ENCODE measurements around the gene SEL1L2.

SEL1L2 gene

DNA sequence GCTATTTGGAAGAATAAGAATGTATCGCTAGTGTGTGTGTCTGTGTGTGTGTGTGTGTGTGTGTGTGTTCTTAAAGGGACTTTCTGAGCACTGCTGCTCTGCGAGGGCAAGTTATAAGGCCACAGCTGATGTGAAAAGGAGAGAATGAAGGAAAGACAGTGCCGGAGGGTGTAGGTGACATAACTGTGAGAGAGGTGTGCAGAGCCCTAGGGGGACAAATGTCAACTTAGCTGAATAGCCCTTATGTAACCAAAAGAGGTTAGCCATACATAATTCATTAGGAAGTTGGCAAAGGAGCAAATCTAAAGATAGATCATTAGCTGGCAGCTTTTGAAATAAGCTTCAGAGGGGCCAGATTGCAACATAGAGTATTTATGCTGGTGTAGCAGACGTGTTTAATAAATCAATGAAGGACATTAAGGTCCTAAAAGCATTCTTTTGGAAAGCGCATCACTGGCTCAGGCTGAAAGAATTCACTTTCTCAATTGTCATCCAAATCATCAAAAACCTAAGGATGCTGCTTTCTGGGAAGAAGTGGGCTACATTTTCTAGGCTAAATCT is 124.5 kb downstream of the SEL1L2 start:
- DNase-seq (ENCODE audit: low read depth), result no peak

DNA sequence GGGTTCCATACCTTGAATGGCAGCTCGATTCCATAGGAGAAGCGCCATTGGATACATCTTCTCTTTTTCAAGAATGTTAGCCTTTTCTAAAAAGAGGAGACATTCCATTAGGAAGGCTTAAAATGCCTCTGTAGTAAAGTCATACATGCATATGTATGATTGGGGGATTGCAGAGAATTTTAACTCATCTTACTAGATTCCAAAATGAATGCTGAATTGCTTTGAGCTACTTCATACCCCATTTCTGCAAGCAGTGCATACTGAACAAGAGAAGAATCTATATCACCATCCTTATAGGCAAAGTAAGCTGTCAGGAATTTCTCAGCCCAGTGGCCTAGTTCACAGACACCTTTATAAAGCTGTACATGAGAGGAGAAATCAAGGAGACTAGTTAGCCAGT is 125.3 kb downstream of the SEL1L2 start:
- DNase-seq (ENCODE audit: low read depth), result no peak

DNA sequence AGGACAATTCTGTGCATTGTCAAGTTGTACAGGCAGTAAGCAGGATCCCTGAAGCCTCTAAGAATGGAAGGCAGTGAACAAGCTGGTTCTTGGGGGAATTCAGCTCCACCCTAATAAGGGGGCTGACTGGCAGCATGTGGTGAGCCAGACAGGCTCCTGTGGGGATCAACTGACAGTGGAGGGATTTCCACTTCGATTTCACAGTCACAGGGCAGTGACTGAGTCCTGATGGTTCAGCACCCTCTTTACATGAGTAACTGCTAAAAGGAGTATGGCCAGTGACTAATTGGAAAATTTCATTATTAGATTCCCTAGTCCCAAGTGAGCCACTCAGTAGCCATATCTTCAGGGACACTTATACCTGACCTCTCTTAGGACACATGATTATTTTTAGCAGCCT is 127.2 kb downstream of the SEL1L2 start:
- no peak for DNase-seq (ENCODE audit: low read depth)

DNA sequence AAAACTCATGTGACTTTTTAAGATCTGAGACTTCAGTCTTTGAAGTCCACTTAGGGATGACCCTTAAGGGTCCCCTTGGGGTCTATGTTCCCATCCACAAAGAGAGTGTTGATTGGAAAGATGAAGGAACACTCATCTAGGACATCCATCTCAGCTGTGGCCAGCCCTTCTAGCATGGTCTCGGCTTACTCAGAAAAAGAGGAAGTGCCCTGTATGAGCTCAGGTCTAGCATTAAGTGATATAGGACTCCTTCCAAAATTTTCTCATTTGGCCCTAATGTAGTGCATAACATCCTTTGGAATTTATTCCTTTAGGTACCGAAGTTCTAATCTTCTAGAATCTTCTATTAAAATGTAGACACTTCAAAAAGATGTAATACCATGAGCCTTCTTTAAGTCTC is 128.2 kb downstream of the SEL1L2 start:
- no peak for DNase-seq (ENCODE audit: low read depth)

DNA sequence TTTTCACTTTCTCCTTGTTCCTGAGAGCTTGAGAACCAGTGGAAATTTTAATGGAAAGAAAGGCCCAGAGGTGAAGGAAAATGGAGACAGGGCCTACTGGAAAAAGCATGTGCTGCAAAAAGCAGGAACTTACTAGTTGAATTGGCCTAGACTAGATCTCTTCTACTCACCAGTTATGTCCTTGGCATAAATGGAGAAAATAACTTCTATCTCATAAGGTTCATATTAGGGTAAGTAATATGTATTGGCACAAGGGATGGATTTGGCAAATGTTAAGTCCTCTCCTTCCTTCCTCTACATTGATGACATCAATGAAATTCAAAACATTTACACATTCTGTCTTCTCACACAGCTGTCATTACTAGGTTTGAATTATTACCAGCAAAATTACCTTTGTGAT is 131.5 kb downstream of the SEL1L2 start:
- no peak for DNase-seq (ENCODE audit: low read depth)

DNA sequence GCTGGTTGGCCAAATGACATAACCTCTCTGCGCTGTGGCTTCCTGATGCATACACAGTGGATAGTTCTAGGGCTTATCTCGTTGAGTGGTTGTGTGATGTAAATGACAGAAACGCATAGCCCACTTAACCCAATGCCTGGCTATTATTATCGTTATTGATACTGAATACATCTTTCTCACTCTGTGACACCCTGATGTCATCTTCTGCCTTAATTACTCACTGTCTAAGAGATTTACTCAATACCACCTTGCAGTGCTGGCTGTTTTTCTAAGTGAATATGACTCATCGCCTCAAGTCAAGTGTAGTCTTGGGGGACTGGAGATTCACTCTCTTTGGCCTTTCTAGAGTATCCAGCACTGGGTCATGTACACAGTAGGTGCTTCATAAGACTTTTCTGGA is 132.0 kb downstream of the SEL1L2 start:
- DNase-seq (ENCODE audit: low read depth), result no peak

DNA sequence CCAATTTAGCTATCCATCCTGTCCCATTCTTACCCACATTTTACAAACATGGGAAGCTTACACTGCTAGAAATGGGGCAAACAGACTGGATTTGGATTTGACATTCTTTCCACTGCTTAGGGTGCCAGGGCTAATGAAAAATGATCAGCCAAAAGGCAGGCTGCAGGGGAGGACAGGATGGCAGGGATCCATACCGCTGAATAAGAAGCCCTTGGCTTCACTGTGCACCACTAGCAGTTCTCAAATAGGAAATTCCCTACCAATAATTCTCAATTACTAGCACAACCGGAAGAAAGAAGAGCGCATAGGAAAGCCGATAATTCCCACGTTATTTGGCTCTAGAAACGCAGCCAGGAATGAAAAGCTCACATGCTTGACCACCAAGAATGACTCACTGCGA is 132.5 kb downstream of the SEL1L2 start:
- DNase-seq (ENCODE audit: low read depth), result no peak

DNA sequence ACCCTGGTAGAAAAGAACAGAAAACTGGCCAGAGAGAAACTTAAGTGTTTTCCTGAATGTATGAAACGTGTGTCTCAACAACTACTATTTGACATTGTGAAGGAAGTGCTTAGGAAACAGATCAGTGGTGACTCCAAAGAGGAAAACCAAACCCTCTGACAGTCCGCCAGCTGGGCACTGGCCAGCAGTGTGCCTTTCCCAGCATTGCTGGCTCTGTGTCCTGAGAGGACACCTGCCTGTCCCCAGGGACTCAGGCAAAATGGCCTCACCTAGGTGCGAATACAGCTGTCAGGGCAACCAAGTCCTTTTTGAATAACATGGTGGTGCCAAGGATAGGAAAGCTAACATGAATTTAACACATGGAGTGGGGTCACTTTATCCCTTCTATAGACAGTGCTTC is 133.1 kb downstream of the SEL1L2 start:
- DNase-seq (ENCODE audit: low read depth), result no peak

DNA sequence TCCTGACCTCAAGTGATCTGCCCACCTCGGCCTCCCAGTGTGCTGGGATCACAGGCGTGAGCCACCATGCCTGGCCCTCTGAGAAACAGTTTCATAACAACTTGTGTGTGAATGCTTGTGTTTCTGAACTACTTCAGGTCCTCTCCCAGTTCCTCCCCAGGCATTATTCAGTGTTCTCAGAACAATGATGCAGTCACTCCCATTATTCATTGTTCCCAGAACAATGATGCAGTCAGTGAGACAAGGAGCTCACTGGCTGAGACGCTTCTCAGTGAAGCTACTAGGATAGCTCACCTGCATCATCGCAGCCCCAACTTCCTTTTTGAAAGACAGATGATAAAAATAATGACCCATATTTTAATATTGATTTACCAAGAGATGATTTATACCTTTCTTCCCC is 134.1 kb downstream of the SEL1L2 start:
- DNase-seq (ENCODE audit: low read depth), result no peak

DNA sequence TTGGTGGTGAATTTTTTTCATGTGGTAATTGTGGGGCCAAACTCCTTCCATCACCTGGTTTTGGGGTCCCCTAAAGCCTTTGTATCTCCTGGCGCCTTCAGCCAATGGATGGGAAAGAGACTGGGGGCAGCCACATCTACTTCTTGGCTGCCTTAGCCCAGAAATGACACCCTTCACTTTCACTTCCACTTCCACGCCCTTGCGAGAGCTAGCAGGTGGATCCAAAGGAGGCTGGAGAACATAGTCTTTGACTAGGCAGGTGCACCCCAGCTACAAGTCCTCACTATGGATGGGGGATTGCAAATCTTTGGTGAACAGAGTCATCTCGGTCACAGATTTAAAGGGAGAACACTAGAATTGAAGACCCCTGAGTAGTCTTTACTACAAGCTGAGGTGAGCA is 134.8 kb downstream of the SEL1L2 start:
- DNase-seq (ENCODE audit: low read depth), result no peak

DNA sequence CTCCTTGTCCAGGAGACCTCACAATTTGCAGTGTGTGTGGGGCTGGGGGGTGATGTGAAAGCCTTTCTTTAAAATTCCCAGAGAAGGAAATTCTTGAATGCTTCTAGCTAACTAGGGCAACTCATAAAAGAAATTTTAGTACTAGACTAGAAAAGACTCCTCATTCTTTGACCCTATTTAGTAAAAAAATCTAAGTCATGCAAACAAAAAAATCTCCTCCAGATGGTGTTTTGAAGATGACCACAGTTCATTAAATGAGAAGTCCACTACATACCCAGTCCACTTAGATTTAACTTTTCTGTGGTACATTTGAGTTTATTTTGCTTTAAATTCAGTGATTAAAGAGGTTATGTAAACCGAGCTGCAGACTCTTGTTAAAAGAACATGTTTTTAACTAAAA is 138.1 kb downstream of the SEL1L2 start:
- no peak for DNase-seq (ENCODE audit: low read depth)

DNA sequence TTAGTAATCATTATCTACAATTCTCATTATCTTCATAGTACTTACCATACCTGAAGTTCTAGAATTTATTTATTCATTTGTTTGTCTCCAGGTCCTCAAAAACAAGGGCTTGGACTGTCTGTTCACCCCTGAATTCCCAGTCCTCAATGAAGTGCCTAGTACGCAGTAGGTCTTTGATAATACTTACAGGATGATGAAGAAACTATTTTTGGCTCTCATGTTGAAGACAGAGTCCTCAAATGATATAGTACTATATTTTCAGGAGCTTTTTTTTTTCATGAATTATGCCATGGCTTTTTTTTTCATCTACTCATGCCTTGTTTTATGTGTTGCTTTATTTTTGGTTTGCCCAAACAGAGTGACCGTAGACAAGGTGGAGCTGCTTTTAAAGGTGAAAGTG is 139.1 kb downstream of the SEL1L2 start:
- no peak for DNase-seq (ENCODE audit: low read depth)

DNA sequence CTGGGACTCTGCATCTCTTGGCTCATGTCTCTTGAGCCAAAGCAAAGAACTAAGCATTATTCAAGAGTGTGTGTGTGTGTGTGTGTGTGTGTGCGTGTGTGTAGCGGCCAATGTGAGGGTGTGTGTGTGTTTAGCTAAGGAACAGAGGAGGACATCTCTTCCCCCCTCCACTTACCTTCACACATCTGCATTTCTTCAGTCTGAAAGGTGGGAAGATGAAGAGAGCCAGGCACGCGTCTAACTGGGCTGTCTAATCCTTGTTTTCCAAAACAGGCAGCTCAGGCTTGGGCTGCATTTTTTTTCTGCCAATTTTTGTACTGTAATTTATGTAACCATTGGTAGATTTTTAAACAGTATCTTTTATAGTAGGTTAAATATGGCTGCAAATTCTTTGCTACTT is 146.1 kb downstream of the SEL1L2 start:
- no peak for DNase-seq (ENCODE audit: low read depth)

DNA sequence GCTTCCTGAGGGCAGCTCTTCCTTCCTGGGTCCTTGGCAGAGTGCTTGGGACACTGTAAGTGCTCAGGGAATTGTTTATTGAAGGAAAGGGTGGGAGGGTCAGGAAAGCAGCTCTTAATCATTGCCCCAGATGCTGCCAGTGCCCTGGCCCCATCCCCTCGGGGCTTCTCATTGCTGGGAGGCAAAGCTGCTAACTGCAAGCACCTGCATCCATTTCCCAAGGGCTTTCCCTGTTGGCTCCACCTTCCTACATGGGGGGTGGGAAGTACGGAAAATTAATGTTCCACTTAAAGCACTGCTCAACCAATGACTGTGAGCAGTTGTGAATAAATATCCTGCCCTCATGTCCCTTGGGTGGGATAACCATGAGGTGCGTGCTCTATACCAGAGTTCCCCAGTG is 149.2 kb downstream of the SEL1L2 start:
- no peak for DNase-seq (ENCODE audit: low read depth)

DNA sequence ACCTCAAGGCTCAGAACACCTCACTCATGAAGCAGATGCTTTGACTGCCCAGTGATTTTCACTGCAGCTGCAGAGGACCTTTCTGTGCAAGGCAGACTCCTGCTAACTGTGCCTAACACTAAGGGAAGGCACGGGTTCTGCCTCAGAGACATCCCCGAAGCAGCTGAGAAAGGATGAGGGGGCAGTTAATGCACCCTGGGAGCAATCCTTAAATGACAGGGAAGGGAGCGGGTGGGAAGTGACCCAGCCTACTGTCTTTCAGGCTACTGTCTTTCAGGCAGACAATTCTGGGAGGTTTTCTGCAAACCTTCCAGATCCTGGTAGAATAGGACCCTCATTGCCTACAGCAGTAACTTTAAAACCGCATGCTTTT is 150.3 kb downstream of the SEL1L2 start:
- DNase-seq (ENCODE audit: low read depth), result no peak

DNA sequence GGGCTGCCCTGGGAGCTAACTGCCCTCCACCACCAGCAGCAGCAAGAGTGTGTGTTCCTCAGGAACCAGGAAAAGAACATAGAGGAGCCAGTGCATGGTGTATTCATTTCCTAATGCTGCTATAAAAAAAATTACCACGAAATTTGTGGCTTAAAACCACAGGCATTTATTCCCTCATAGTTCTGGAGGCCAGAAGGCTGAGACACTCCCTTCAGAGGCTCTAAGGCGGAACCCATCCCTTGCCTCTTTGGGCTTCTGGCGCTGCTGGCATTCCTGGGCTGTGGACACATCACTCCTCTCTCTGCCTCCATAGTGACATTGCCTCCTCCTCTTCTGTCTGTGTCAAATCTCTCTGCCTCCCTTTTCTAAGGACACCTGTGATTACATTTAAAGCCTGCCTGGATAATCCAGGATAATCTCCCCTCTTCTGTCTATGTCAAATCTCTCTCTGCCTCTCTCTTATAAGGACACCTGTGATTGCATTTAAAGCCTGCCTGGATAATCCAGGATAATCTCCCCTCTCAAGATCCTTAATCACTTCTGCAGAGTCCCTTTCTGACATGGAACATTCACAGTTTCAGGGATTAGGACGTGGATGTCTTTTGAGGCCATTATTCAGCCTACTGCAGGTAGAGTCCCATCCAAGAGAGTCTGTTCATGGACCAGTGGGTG is 150.9 kb downstream of the SEL1L2 start:
- no peak for DNase-seq (ENCODE audit: low read depth)

DNA sequence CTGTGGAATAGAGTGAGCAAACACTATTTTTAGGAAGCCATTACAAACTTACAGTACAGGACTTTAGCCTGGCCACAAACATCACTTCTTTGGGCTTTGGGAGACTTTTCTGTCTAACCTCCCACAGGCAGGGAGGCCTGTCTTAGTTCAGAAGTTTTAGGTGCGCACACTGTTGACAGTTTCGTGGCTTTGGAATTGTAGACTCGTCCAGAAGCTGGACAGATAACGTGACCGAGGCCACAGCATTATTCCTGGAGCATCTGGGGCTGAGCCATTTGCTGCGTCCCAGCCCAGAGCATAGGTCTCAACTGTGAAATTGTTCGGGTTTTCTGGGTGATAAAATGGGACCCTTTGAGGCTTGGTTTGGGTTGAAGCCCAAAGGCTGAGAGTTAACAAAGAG is 151.8 kb downstream of the SEL1L2 start:
- DNase-seq (ENCODE audit: low read depth), result no peak

DNA sequence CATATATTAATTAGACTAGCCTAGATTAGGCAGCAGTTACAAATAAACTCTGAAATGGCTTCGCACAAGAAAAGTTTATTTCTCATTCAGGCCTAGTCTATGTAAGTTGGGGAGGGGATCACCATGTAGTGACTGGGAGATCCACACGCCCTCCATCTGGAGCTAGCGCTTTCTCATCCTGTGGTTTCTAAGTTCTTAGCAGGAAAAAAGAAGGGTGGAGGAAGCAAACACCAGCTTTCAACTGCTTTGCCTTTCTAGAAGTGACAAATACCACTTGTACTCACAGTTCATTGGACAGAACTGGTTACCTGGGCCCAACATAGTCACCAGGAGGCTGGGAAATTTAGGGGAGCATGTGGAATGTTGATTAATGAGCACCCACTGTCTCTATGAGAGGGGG is 158.9 kb downstream of the SEL1L2 start:
- no peak for DNase-seq (ENCODE audit: low read depth)

DNA sequence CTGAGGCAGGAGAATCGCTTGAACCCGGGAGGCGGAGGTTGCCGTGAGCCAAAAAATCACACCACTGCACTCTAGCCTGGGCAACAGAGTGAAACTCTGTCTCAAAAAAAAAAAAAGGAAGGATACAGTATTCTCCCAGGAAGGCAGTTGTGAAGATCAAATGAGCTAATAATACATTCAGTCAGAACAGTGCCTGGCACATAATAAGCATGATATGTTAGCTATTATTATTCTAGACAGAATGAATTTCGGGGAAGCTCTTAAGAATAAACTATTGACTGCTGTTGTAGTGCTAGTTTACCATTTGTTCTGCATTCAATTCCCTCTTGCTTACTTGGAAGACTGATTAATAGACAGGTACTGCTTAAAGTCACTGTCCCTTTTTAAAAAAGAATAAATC is 164.9 kb downstream of the SEL1L2 start:
- DNase-seq (ENCODE audit: low read depth), result no peak

DNA sequence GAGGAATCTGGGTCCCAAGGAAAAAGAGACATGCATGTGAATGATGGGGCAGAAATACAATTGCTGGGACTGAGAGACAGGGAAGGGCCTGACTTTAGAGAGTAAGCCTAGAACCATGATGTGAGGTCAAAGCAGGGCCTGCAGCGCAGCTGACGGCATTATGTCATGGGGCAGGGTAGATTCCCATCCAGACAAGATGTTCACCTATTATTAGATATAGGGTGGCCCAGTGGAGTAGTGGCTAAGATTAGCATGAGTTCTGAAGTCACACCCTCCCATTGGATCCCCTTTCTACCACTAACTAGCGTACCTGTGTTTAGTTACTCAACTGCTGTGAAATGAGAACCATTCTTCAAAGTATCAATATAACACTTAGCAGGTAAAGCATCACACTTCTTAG is 166.0 kb downstream of the SEL1L2 start:
- no peak for DNase-seq (ENCODE audit: low read depth)

DNA sequence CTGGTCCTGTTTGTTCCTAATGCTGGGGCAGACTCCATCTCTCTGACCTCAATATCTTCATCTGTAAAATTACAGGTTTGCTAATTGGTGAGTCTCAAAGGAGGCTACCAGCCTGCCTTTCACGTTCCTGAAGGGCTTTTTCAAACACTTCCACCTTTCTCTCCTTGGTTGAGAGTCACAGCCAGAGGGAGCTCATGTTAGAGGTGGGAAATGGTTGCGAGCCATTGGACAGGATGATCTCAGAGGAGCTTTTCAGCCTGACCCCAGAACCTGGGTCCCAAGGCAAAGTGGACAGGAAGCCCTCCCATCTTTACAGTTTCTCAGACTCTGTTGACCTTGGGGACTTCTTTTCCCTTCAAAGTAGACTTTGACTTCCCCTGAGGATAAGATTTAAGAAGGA is 168.0 kb downstream of the SEL1L2 start:
- DNase-seq (ENCODE audit: low read depth), result no peak

DNA sequence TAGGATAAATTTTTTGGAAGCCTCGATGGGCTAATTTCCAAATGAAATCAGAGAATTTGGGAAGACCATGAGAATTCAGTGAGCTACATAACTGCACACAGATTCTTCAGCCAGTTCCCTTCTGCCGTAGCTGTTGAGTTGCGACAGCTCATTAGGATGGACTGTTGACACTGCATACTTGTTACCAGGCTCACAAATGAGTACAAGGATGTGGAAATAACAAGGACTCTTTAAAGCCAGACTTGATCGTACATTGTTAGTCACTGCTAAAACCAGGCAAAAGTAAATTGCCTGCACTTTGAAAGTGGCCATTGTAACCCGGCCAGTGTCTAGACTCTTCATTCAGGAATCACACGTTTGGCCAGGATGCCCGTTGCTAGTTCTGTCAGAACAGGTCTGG is 168.5 kb downstream of the SEL1L2 start:
- no peak for DNase-seq (ENCODE audit: low read depth)

DNA sequence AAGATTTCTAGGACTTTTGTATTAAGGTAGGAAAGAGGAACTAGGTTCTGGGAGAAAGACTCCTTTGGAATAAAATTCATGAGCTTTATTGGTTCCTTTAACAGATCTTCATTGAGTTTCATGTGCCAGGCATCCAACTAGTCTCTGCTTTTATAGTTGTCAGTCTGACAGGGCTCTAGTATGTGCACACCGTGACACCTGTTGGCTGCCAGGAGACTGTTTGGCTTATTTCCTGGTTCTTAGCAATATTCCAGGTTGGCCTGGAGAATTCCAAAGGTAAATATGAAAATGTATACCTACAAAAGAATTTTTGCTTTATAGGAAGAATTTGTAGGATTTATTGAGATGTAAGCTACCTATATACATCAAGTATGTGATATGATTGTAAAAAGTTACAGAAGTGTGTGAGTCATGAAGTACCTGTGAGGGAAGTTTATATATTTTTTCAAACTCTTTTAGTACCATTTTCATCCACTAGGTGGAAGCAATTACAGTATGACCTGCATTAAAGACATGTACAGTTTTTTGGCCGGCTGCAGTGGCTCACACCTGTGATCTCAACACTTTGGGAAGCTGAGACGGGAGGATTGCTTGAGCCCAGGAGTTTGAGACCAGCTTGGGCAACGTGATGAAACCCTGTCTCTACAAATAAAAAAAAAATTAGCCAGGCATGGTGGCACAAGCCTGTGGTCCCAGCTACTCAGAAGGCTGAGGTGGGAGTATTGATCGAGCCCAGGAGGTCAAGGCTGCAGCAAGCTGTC is 170.3 kb downstream of the SEL1L2 start:
- no peak for DNase-seq (ENCODE audit: low read depth)

DNA sequence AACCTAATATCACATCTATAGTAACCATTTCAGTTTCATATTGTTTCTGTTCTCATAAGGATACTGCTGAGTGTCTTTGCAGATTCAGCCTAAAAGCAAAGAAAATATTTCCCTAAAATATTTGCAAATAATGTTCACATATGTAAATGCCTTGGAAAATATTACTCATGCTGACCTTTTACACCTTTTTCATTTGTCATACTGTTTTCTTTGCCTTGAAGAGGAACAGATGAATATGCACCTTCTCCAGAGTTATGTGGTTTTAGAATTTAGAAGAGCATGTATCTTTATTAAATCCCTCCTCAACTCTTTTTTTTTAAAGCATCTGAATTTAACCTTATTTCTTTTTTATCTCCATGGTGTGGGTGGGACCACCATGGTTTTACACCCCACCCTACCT is 173.1 kb downstream of the SEL1L2 start:
- no peak for DNase-seq (ENCODE audit: low read depth)
